ENCODE measurements around the gene IDUA. TPM values are rescaled to one million over a fixed set of nuclear protein-coding genes. Genes with fewer than 3 reads are reported as not detected.

IDUA gene
- total RNA-seq, 1 experiment from 2014 or later = 6.1 TPM

GRCh38 chr4:1029529-1029928, 42.7 kb downstream of the IDUA start:
- DNase-seq (ENCODE audit: low read depth, low spot score) = no peak
- in situ Hi-C loops (cut with HindIII; ENCODE audit: low pct_unique_long_range_greater_than_20kb, low sequenced_read_pairs) = no loop called here

- DNase-seq (ENCODE audit: low read depth, low spot score) = peak; percentile 26
- in situ Hi-C loops (cut with HindIII; ENCODE audit: low pct_unique_long_range_greater_than_20kb, low sequenced_read_pairs) = no loop called here
Observed at GRCh38 chr4:1030031-1030430, 43.2 kb downstream of the IDUA start.

- DNase-seq (ENCODE audit: low read depth, low spot score) = no peak
- in situ Hi-C loops (cut with HindIII; ENCODE audit: low pct_unique_long_range_greater_than_20kb, low sequenced_read_pairs) = no loop called here
Observed at GRCh38 chr4:1030559-1030958, 43.7 kb downstream of the IDUA start.

- in situ Hi-C loops (cut with HindIII; ENCODE audit: low pct_unique_long_range_greater_than_20kb, low sequenced_read_pairs) = no loop called here
- no peak for DNase-seq (ENCODE audit: low read depth, low spot score)
Observed at GRCh38 chr4:1031346-1031745, 44.5 kb downstream of the IDUA start.

GRCh38 chr4:1031956-1032795, 45.3 kb downstream of the IDUA start:
- DNase-seq (ENCODE audit: low read depth, low spot score) = no peak
- in situ Hi-C loops (cut with HindIII; ENCODE audit: low pct_unique_long_range_greater_than_20kb, low sequenced_read_pairs) = no loop called here

- DNase-seq (ENCODE audit: low read depth, low spot score) = no peak
- in situ Hi-C loops (cut with HindIII; ENCODE audit: low pct_unique_long_range_greater_than_20kb, low sequenced_read_pairs) = no loop called here
Observed at GRCh38 chr4:1032861-1033260, 46.0 kb downstream of the IDUA start.

GRCh38 chr4:1033840-1034551, 47.2 kb downstream of the IDUA start:
- DNase-seq (ENCODE audit: low read depth, low spot score) = no peak
- in situ Hi-C loops (cut with HindIII; ENCODE audit: low pct_unique_long_range_greater_than_20kb, low sequenced_read_pairs) = no loop called here

- in situ Hi-C loops (cut with HindIII; ENCODE audit: low pct_unique_long_range_greater_than_20kb, low sequenced_read_pairs) = no loop called here
Observed at GRCh38 chr4:1035510-1035909, 48.7 kb downstream of the IDUA start.

GRCh38 chr4:1036095-1036494, 49.3 kb downstream of the IDUA start:
- no peak for DNase-seq (ENCODE audit: low read depth, low spot score)
- in situ Hi-C loops (cut with HindIII; ENCODE audit: low pct_unique_long_range_greater_than_20kb, low sequenced_read_pairs) = no loop called here

More at GRCh38 chr4:1035510-1035909, 48.7 kb downstream of the IDUA start:
- peak; percentile 76 for DNase-seq (ENCODE audit: low read depth, low spot score)

GRCh38 chr4:1036976-1037810, 50.3 kb downstream of the IDUA start:
- in situ Hi-C loops (cut with HindIII; ENCODE audit: low pct_unique_long_range_greater_than_20kb, low sequenced_read_pairs) = no loop called here

GRCh38 chr4:1038948-1039492, 52.2 kb downstream of the IDUA start:
- in situ Hi-C loops (cut with HindIII; ENCODE audit: low pct_unique_long_range_greater_than_20kb, low sequenced_read_pairs) = no loop called here

More at GRCh38 chr4:1036976-1037810, 50.3 kb downstream of the IDUA start:
- no peak for DNase-seq (ENCODE audit: low read depth, low spot score)

GRCh38 chr4:1039493-1040343, 52.9 kb downstream of the IDUA start:
- no peak for DNase-seq (ENCODE audit: low read depth, low spot score)
- in situ Hi-C loops (cut with HindIII; ENCODE audit: low pct_unique_long_range_greater_than_20kb, low sequenced_read_pairs) = no loop called here

More at GRCh38 chr4:1038948-1039492, 52.2 kb downstream of the IDUA start:
- DNase-seq (ENCODE audit: low read depth, low spot score) = no peak

- no peak for DNase-seq (ENCODE audit: low read depth, low spot score)
- in situ Hi-C loops (cut with HindIII; ENCODE audit: low pct_unique_long_range_greater_than_20kb, low sequenced_read_pairs) = no loop called here
Observed at GRCh38 chr4:1040344-1041146, 53.7 kb downstream of the IDUA start.

- no peak for DNase-seq (ENCODE audit: low read depth, low spot score)
- in situ Hi-C loops (cut with HindIII; ENCODE audit: low pct_unique_long_range_greater_than_20kb, low sequenced_read_pairs) = no loop called here
Observed at GRCh38 chr4:1041147-1041935, 54.5 kb downstream of the IDUA start.

- DNase-seq (ENCODE audit: low read depth, low spot score) = no peak
- in situ Hi-C loops (cut with HindIII; ENCODE audit: low pct_unique_long_range_greater_than_20kb, low sequenced_read_pairs) = no loop called here
Observed at GRCh38 chr4:1041936-1042330, 55.1 kb downstream of the IDUA start.

Data from SK-MEL-5 (cell line).